ENCODE results near the gene NXPE3.

The NXPE3 gene

DNA sequence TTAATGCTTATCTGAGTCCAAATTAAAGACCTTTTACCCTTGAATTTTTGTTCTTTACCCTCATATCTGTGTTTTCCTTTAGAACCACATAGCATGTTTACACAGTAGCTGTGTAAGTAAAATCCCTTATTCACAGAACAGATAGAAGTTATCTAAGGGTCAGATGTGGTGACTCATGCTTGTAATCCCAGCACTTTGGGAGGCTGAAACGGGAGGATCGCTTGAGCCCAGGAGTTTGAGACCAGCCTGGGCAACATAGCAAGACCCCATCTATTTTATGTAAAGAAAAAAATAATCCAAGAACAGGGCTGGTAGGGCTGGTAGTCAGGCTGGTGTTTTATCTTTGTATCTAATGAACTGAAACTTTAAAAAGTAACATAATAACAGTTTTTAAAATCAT, 23.2 kb downstream of the NXPE3 start:
- no peak for DNase-seq (ENCODE audit: low read depth in 2 of 2)

DNA sequence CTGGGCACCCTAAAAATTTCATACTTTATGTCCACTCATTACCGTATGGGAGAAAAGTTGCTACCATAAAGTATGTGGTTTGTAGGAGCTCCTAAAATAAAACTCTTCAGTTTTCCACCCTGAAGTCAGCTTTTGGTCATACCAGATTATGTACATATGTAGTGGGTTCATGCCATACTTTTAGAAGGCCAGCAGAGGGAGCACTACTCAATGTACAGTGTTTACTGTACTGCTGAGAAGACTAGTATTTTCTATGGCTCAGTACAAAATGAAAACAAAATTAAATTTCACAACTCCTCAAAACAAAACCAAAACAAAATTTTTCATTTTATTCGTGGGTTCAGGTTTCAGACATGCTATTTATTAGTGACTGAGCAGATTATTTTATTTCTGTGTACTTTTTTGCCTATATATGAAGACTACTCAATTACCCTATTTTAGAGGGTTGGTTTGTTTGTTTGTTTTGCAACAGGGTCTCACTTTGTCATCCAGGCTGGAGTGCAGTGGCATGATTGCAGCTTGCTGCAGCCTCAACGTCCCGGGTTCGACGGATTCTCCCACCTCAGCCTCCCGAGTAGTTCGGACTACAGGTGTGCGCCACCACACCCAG, 24.3 kb downstream of the NXPE3 start:
- no peak for DNase-seq (ENCODE audit: low read depth in 2 of 2)

DNA sequence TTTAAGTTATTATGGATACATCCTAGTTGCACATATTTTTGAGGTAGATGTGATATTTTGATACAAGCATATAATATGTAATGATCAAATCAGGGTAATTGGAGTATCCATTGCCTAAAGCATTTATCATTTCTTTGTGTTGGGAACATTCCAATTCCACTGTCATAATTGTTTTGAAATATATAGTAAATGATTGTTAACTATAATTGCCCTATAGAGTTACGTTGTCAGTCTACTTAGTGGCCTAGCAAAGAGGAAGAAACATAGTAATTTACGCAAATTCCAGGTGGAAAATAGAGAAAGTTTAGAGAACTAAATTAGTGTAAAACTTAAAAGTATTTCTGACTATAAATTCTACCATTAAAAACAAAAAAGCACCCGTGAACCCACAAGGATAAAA, 24.9 kb downstream of the NXPE3 start:
- DNase-seq (ENCODE audit: low read depth in 2 of 2): no peak

DNA sequence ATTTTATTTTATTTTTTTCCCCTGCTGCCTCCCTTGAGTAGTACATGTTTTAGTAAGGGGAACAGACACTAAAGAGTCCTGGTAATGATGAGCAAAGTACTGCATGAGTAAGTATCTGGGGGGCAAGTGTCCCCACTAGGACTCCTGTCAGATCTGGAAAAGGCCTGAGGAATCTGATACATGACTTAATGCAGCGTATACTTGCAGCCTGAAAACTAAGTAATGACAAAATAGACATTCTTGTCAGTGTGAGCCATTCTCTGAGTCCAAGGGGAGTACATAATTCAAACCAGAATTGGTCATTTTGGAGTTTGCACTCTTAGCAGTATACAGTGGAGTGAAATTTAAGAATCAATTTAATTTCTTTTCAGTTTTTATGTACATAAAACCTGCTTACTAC, 27.5 kb downstream of the NXPE3 start:
- DNase-seq (ENCODE audit: low read depth in 2 of 2): no peak

DNA sequence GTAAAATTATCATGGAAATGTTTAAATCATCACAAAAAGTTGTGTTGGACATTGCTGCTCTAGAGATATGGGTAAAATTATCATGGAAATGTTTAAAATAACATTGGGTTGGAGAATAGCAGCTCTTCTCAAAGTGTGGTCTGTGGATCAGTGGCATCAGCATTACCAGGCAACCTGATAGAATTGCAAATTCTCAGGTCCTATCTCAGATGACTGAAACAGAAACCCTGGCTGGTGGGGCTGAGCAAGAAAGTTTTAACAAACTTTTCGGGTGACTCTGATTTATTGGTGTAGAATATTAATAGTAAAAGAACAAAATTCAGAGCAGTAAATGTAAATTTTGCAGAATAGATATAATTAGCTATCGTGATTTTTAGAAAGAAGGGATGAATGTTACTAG, 28.9 kb downstream of the NXPE3 start:
- DNase-seq (ENCODE audit: low read depth in 2 of 2): no peak

DNA sequence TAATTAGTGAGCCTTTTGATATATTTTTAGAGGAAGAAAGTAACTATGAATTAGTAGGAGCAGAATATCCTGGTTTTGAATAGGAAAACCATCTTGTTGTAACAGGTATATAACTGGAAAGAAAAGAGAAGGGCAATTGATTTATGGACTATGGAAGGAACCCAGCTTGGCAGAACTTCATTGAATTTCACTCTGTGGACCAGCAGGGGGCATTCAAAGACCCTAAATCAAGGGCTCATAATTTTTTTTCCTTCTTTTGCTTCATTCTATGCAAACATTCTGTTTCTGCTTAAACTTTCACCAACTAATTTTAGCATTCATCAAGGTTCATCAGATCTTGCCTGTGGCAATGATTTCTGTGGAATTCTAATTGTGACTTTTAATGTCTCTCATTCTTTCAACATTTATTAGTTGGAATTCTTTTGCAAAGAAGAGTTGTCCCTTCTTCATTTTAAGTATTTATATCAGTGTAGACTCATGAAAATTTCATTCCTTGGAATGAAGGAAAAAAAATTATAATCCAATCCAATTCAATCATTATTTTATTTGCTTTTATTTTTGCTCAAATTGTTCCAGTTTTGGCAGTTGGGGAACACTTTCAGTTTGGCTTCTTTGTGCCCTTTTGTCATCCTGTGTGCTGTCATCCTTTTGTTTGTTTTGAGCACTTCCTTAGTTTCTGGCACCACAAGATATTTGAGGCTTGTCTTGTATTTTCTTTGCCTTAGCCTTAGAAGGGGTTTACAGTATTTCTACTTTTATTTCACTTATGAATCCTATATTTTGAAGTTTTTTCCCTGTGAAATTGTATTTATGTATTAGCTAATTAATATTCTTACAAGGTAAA, 30.4 kb downstream of the NXPE3 start:
- DNase-seq (ENCODE audit: low read depth in 2 of 2): no peak

DNA sequence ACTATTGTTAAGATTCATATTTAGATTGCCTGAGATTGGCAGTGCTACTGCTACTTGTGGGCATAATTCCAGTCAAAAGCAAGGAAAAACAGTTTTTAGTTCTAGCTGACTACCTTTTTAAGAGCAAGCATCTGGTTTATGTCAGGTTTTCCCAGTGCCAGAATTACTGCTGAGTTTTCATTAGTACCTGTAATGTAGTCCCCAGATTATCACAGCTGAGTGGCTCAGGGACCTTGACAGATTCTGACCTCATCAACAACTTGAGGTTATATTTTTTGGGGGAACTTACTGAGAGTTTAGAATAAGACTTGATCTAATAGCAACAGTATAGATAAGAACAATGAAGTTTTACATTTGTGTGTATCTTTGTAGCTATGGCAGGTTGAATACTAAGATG, 31.0 kb downstream of the NXPE3 start:
- DNase-seq (ENCODE audit: low read depth in 2 of 2): no peak

DNA sequence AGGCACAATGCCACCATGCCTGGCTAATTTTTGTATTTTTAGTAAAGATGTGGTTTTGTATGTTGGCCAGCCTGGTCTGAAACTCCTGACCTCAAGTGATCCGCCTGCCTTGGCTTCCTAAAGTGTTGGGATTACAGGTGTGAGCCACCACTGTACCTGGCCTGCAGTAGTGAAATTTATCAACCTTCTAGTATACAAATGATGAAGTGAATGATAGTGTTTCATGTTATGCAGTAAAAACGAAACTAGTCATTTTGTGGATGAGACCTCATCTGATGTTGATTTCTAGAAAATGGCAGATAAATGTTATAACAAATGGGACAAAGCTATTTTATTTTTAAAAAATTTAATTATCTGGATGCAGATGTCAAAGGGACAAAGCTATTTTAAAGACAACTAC, 32.9 kb downstream of the NXPE3 start:
- DNase-seq (ENCODE audit: low read depth in 2 of 2): no peak

DNA sequence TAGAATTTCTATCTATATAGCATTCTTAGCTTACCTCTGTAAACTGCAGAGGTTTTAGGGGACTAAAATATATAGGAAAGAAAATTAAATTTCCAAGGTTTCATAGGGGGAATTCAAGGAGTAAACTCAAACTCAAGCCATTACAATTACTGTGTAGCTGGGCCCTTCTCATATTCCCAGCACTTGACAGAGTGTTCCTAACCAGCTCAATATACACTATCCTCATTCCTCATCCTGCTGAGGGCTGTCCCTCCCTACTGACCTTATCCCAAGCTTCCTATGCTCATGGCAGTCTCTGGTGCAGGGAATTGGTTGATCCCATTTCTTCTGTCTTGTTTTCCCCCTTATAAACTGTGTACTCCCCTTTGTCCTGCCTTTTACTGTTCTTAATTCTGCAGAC, 33.9 kb downstream of the NXPE3 start:
- DNase-seq (ENCODE audit: low read depth in 2 of 2): no peak

DNA sequence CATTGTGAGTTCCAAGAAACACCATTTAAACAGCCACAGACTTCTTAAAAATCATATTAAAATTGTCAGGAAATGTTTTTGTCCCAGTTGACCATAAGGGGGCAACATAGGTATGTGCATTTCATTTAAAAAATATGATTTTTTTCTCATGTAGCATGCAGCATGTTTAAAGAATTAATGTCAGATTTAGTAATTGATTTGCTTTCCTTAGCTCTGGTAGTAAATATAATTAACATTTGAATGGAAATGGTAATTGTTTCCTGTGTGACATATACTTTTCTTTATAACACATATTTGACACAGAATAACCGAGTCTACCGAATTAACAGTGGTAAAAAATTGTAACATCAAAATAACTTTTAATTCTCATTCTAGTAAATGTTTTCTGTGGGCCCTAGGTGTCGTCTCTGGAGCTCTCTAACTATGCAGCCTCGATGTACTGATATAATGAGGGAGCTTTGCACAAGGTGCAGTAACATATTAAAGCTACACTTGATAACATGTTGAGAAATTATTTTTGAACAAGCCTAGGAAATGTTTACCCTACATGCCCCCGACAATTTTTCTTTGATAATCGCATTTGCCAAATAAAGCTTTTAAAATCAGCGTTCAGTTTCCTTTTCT, 34.9 kb downstream of the NXPE3 start:
- no peak for DNase-seq (ENCODE audit: low read depth in 2 of 2)

DNA sequence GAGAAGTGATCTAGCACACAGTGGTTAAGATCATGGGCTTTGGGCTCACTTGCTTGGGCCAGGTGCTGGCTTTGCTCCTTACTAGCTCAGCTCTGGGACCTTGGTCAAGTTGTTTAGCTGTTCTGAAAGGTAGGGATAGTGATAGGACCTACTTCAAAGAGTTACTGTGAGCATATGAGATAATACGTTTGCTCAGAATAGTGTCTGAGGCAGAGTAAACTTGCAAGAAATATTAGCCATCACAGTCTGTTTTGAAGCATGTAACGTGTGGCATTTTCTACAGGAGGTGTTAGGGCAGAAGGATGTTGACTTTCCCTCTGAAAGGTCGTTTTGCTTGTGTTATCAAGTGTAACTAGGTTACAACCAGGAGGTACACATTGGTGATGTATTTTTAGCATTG, 35.8 kb downstream of the NXPE3 start:
- DNase-seq (ENCODE audit: low read depth in 2 of 2): no peak

DNA sequence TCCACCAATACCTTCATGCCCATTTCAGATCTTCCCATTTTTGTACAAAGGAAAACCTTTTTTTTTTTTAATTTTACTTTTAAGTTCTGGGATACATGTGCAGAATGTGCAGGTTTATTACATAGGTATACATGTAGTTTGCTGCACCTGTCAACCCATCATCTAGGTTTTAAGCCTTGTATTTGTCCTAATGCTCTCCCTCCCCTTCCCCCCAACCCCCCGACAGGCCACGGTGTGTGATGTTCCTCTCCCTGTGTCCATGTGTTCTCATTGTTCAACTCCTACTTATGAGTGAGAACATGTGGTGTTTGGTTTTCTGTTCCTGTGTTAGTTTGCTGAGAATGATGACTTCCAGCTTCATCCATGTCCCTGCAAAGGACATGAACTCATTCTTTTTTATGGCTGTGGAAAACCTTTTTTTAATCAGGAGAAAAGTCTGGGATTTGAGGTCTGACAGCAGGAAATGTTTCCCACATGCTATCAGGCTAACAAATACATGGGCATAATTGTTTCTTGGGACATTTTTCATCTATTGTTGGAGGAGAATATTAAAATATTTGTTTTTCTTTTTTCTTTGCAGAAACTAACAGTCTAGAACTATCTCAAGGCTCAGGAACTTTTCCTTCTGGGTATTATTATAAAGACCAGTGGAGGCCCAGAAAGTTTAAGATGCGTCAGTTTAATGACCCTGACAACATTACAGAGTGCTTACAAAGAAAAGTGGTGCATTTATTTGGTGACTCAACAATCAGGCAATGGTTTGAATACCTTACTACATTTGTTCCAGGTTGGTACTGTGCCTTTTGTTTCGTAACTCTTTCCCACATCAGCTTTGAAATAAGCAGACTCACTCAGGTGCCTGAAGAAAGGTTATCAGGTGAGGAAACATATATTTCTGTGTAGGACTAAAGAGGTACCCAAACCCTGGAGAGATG, 37.5 kb downstream of the NXPE3 start:
- no peak for DNase-seq (ENCODE audit: low read depth in 2 of 2)

DNA sequence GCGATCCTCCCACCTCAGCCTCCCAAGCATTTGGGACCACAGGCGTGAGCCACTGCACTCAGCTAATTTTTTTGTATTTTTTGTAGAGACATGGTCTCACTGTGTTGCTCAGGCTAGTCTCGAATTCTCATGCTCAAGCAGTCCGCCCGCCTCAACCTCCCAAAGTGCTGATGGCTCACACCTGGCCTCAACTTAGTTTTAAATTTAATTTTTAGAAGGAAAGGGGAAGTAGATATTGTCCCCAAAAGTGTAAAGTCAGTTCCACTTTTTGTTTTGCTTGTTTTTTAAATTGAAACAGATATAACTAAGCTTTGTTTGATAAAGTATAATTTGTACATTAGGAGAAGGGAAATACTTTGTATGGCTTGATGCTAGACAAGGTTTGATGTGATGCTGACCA, 39.0 kb downstream of the NXPE3 start:
- no peak for DNase-seq (ENCODE audit: low read depth in 2 of 2)

DNA sequence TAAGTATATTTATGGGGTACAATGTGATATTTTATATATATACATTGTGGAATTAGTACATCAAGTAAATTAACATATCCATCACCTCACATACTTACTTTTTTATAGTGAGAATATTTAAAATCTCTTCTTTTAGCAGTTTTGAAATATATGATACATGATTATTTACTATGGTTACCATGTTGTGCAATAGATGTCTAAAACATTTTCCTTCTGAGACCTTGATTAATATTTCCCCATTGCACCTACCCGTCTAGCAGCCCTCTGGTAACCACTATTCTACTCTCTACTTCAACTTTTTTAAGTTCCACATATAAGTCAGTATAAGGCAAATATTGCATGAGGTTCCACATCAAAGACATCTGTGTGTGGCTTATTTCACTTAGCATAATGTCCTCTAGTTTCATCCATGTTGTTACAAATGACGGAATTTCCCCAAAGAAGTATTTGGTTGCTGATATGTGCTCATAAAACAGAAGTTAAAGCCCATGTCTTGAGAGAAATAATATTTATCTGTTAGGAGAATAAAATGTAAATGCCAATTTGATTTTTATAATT, 40.7 kb downstream of the NXPE3 start:
- DNase-seq (ENCODE audit: low read depth in 2 of 2): no peak

DNA sequence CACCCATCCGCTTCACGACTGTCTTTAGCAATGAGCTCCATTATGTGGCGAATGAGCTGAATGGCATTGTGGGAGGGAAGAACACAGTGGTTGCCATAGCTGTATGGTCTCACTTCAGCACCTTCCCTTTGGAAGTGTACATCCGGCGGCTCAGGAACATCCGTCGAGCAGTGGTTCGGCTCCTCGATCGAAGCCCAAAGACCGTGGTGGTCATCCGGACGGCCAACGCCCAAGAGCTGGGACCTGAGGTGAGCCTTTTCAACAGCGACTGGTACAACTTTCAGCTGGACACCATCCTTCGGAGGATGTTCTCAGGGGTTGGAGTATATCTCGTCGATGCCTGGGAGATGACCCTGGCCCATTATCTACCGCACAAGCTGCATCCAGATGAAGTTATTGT, 42.5 kb downstream of the NXPE3 start:
- DNase-seq (ENCODE audit: low read depth in 2 of 2): no peak

DNA sequence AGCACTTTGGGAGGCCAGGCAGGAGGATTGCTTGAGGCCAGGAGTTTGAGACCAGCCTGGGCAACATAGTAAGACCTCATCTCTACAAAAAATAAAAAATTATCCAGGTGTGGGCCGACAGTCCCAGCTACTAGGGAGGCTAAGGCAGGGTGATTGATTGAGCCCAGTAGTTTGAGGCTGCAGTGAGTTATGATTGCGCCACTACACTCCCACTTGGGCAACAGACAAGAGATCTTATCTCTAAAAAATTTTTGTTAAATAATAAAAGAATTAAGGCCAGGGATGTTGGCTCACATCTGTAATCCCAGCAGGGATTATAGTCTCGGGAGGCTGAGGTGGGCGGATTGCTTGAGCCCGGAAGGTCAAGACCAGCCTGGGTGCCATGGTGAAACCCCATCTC, 44.5 kb downstream of the NXPE3 start:
- DNase-seq (ENCODE audit: low read depth in 2 of 2): no peak

DNA sequence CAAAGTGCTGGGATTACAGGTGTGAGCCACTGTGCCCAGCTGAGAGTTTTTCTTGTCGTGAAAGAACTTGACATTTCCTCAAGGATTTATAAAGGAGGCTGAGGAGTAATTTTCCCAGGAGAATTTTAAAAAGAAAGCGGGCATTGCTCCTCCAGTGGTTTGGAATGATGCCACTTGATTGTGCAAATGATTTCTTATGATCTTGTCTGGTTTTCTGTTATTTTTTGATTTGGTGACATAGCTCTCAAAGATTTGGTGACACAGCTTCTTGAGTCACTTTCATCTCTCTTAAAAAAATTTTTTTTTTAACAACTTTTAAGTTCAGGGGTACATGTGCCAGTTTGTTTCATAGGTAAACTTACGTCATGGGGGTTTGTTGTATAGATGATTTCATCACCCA, 45.7 kb downstream of the NXPE3 start:
- no peak for DNase-seq (ENCODE audit: low read depth in 2 of 2)

DNA sequence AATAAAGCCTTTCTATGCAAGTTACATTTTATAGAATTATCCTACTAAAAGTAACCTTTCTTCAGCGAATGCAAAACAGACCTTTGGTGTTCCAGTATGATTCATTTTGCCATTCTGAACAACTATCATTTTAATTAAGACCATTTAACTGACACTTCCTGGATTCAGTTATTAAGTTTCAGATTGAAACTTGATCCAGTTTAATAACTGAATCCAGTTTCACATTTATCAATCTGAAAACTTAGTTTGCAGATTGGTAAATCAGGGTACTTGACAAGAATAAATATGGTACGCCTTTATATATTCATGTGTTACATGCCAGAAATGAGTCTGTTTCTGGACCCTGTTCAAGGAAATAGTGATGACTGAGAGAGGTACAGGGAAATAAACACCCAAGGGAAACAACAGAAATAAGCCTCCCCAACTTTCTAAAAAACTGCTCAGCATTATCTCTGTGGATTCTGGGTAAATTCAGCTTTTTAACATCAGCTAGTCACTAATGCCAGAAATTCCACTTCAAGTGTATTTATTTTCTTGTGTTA, 47.0 kb downstream of the NXPE3 start:
- DNase-seq (ENCODE audit: low read depth in 2 of 2): no peak

DNA sequence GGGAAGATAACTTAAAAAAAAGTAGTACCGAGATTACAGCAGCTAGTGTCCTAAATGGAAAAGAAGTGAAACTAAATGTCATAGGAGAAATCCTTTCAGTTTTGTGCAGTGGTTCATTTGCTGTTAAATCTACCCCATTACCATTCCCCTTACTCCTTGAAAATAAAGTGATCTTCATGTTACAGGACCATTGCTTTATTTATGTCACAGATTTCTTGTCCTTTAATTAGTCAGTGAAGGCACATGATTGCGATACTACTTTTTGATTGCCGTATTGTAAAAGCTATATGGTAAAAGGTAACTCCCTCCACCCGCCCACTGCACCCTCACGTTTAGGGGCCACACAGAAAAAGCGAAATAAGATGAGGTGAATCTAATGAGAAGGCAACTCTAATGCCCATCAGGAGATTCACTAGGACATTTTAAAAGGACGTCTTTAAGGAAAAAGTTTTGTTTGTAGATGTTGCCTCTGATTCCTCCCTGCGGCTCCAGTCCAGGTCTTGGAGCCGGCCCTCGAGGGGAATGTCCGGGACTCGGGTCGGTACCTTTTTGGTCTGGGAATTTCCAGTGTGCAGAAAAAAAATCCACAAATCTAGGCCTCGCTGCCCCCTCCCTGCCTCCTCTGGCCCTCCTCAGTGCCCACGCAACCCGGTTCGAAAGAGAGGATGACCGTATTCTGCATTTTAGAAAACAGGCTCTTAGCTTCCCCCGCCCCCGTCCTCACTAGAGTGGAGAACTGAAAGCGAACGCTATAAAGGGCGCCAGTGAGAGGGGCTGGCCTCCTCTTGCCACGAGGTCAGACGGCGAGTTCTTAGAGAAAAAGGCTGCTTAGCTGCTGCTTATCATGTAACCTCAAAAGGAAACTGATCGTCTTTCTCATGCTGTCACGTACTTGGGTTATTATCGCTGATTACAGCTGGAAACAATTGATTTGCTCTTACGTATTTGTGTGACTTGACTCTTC, 48.5 kb downstream of the NXPE3 start:
- DNase-seq (ENCODE audit: low read depth in 2 of 2): no peak

DNA sequence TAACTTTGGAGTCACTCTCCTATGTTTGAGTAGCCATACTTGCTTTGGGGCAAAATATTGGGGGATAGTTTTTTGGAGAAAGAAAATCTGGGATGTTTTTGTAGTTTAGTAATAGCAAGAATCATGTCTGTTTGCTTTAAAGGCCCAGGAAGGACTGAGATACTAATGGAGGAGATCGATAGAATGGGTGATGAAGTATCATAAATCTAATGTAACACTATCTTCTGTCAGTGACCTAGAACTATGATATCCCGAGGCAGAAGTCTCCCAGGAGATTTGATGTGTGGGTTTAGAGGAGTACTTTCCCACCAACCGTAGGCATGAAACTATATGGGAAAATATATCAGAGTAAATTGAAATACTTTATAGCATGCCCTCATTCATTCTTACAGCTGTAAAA, 49.3 kb downstream of the NXPE3 start:
- DNase-seq (ENCODE audit: low read depth in 2 of 2): no peak

Data from fibroblast of skin of left biceps (primary cell).